COLO668 (cell line): ENCODE results near the gene ARHGEF28.

Source experiments
- DNase-seq: peaks from one replicate; lab custom pipeline; 2025; ENCODE audit not compliant: unreplicated experiment; lab: John Stamatoyannopoulos, UW

ARHGEF28 gene

GRCh38 chr5:73812457-73812856 is 186.5 kb downstream of the ARHGEF28 start:
- no peak for DNase-seq

GRCh38 chr5:73812962-73813588 is 187.1 kb downstream of the ARHGEF28 start:
- DNase-seq, result peak; percentile 41

- DNase-seq, result peak; percentile 36
Observed at GRCh38 chr5:73814233-73814846, 188.3 kb downstream of the ARHGEF28 start.

- no peak for DNase-seq
Observed at GRCh38 chr5:73815631-73816030, 189.6 kb downstream of the ARHGEF28 start.

GRCh38 chr5:73816656-73817420 is 190.8 kb downstream of the ARHGEF28 start:
- DNase-seq, result no peak

- DNase-seq, result no peak
Observed at GRCh38 chr5:73818357-73818756, 192.4 kb downstream of the ARHGEF28 start.

GRCh38 chr5:73820326-73820725 is 194.3 kb downstream of the ARHGEF28 start:
- no peak for DNase-seq

GRCh38 chr5:73821003-73821402 is 195.0 kb downstream of the ARHGEF28 start:
- no peak for DNase-seq

- no peak for DNase-seq
Observed at GRCh38 chr5:73822278-73822988, 196.4 kb downstream of the ARHGEF28 start.

GRCh38 chr5:73822989-73823339 is 197.0 kb downstream of the ARHGEF28 start:
- DNase-seq, result peak; percentile 46

- peak; percentile 5 for DNase-seq
Observed at GRCh38 chr5:73823508-73823925, 197.5 kb downstream of the ARHGEF28 start.

- DNase-seq, result no peak
Observed at GRCh38 chr5:73825199-73825598, 199.2 kb downstream of the ARHGEF28 start.

GRCh38 chr5:73825736-73826135 is 199.7 kb downstream of the ARHGEF28 start:
- no peak for DNase-seq

GRCh38 chr5:73826301-73827105 is 200.5 kb downstream of the ARHGEF28 start:
- peak; percentile 46 for DNase-seq

GRCh38 chr5:73827106-73827450 is 201.1 kb downstream of the ARHGEF28 start:
- no peak for DNase-seq

GRCh38 chr5:73828465-73828864 is 202.5 kb downstream of the ARHGEF28 start:
- no peak for DNase-seq

- no peak for DNase-seq
Observed at GRCh38 chr5:73830646-73831045, 204.7 kb downstream of the ARHGEF28 start.

GRCh38 chr5:73831066-73831465 is 205.1 kb downstream of the ARHGEF28 start:
- DNase-seq, result no peak

- DNase-seq, result no peak
Observed at GRCh38 chr5:73834693-73835092, 208.7 kb downstream of the ARHGEF28 start.

GRCh38 chr5:73835726-73836125 is 209.7 kb downstream of the ARHGEF28 start:
- DNase-seq, result no peak

- DNase-seq, result no peak
Observed at GRCh38 chr5:73836607-73837006, 210.6 kb downstream of the ARHGEF28 start.
